GM23248 (cell line): ENCODE results near the gene CLEC2D.

Experiments used
- EZH2 ChIP-seq: fragments of 200-600 bp; sonication (generic); IDR thresholded peaks from 2 replicates; pipeline ENCODE4 v1.6.1; 2018; ENCODE audit warnings: antibody characterized with exemption, mild to moderate bottlenecking; ENCODE audit not compliant: insufficient read depth, poor library complexity, severe bottlenecking
- EZH2phosphoT487 ChIP-seq: fragments of 200-600 bp; sonication (generic); IDR thresholded peaks from 2 replicates; pipeline ENCODE4 v1.6.1; 2018; ENCODE audit warnings: antibody characterized with exemption, moderate library complexity, mild to moderate bottlenecking, low read depth; ENCODE audit not compliant: insufficient read depth

GRCh38 chr12:9707356-9707755 is 37.8 kb downstream of the CLEC2D start:
- no peak for TF ChIP-seq EZH2
- no peak for TF ChIP-seq EZH2phosphoT487
